ENCODE results near the gene WDR90. TPM values are rescaled to one million over a fixed set of nuclear protein-coding genes. Genes with fewer than 3 reads are reported as not detected.

WDR90 gene
- total and polyA plus RNA-seq, 2 of the 13 experiments (the other 11 are each of a cell fraction or from before 2014, with no cell fraction given): 14.9 to 28.9 TPM

GRCh38 chr16:648071-648780, 939 bp upstream of the WDR90 start (continued):
- TF ChIP-seq ZNF747 (CRISPR knock-in tag; IDR thresholded peaks at IDR 0.05; ENCODE audit: borderline replicate concordance) (no peak), ATF2 (CRISPR knock-in tag; IDR thresholded peaks at IDR 0.05) (peak; percentile 55; the same call in 1 of the 2 replicates), NFYC (CRISPR knock-in tag; IDR thresholded peaks at IDR 0.05) (no peak), ZNF264 (CRISPR knock-in tag; IDR thresholded peaks at IDR 0.05) (0 out of 2 replicates have a peak, but pooled peaks have one; percentile 45), WIZ (CRISPR knock-in tag; IDR thresholded peaks at IDR 0.05) (no peak), ZNF672 (CRISPR knock-in tag; IDR thresholded peaks at IDR 0.05) (no peak), ZKSCAN1 (IDR thresholded peaks at IDR 0.05; ENCODE audit: low read length) (no peak), ZNF331 (CRISPR knock-in tag; IDR thresholded peaks at IDR 0.05) (peak; percentile 52; the same call in 1 of the 2 replicates), RFX3 (CRISPR knock-in tag; IDR thresholded peaks at IDR 0.05) (no peak), ZFP37 (CRISPR knock-in tag; IDR thresholded peaks at IDR 0.05; ENCODE audit: borderline replicate concordance) (peak; percentile 39; the same call in 1 of the 2 replicates), ZNF431 (CRISPR knock-in tag; IDR thresholded peaks at IDR 0.05; ENCODE audit: borderline replicate concordance, low read depth) (no peak), E2F1 (CRISPR knock-in tag; IDR thresholded peaks at IDR 0.05) (no peak), CENPX (CRISPR knock-in tag; IDR thresholded peaks at IDR 0.05) (no peak), GFI1 (CRISPR knock-in tag; IDR thresholded peaks at IDR 0.05; ENCODE audit: borderline replicate concordance) (no peak), THAP8 (CRISPR knock-in tag; IDR thresholded peaks at IDR 0.05; ENCODE audit: borderline replicate concordance) (no peak), HMGXB3 (CRISPR knock-in tag; IDR thresholded peaks at IDR 0.05; ENCODE audit: borderline replicate concordance) (peak; percentile 37; the same call in 1 of the 2 replicates), GLMP (CRISPR knock-in tag; IDR thresholded peaks at IDR 0.05; ENCODE audit: borderline replicate concordance) (no peak), KDM4B (CRISPR knock-in tag; IDR thresholded peaks at IDR 0.05) (no peak; the same call in 1 of the 2 replicates), ZNF235 (CRISPR knock-in tag; IDR thresholded peaks at IDR 0.05; ENCODE audit: borderline replicate concordance) (no peak), MATR3 (CRISPR knock-in tag; IDR thresholded peaks at IDR 0.05) (no peak), SALL1 (CRISPR knock-in tag; IDR thresholded peaks at IDR 0.05) (no peak; the same call in 1 of the 2 replicates), GATAD2A (CRISPR knock-in tag; IDR thresholded peaks at IDR 0.05) (peak; percentile 56)
